K562 (cell line): ENCODE data around the gene SH3TC1. TPM values are rescaled to one million over a fixed set of nuclear protein-coding genes. Genes with fewer than 3 reads are reported as not detected.

Experiments used
- BDP1 ChIP-seq: IDR thresholded peaks from 3 replicates; pipeline ENCODE4 v1.6.1; 2011; ENCODE audit not compliant: insufficient read length, insufficient read depth
- ETS1 ChIP-seq: conservative IDR thresholded peaks from 2 replicates; pipeline ENCODE4 v1.6.1; 2011; ENCODE audit warnings: low read depth, mild to moderate bottlenecking, low read length; ENCODE audit not compliant: control insufficient read depth
- NCOA4 ChIP-seq: fragments of 450-650 bp; IDR thresholded peaks from 2 replicates; pipeline ENCODE4 v1.6.1; 2018; ENCODE audit warnings: mild to moderate bottlenecking; ENCODE audit not compliant: partially characterized antibody
- PTTG1 ChIP-seq: fragments of 450-650 bp; IDR thresholded peaks from 2 replicates; pipeline ENCODE4 v1.6.1; 2016; ENCODE audit warnings: low read depth, mild to moderate bottlenecking, missing genetic modification characterization, missing compliant biosample characterization
- SP2 ChIP-seq: IDR thresholded peaks from 2 replicates; pipeline ENCODE4 v1.6.1; 2011; ENCODE audit warnings: mild to moderate bottlenecking, low read depth, low read length, moderate library complexity; ENCODE audit not compliant: poor library complexity, severe bottlenecking; ENCODE audit errors: extremely low read depth
- SUPT5H ChIP-seq: fragments of 450-650 bp; IDR thresholded peaks from 2 replicates; pipeline ENCODE4 v1.6.1; 2016
- TRIM25 ChIP-seq: fragments of 450-650 bp; IDR thresholded peaks from 2 replicates; pipeline ENCODE4 v1.7.0; 2016; ENCODE audit warnings: borderline replicate concordance
- U2AF2 ChIP-seq: fragments of 200-400 bp; formaldehyde crosslinking; optimal IDR thresholded peaks from 2 replicates; pipeline ENCODE3; 2017; ENCODE audit warnings: low read depth, mild to moderate bottlenecking, low read length
- ZKSCAN1 ChIP-seq: fragments of 150-350 bp; IDR thresholded peaks from 2 replicates; pipeline ENCODE4 v1.6.1; 2016; ENCODE audit warnings: low read depth, low read length
- ZNF146 ChIP-seq: IDR thresholded peaks from one replicate; pipeline ENCODE4 v1.6.1; 2018; ENCODE audit warnings: missing compliant biosample characterization; ENCODE audit not compliant: unreplicated experiment
- ZNF239 ChIP-seq: fragments of 250-450 bp; sonication (Bioruptor Pico); IDR thresholded peaks from 2 replicates; pipeline ENCODE4 v1.4.0; 2020; ENCODE audit warnings: mild to moderate bottlenecking
- polyA plus RNA-seq, 8 experiments: library from polyadenylated mRNA; depleted of rRNA in 4 of 8; stranded (reverse) in 5 of 8; unstranded in 3 of 8; fragments of >200 nt; fragmentation: Nextera tagmentation in 2 of 8; fragmentation: Illumina TruSeq in 1 of 8; extraction: Ambion mirVana in 2 of 8; extraction: Trizol in 1 of 8; gene quantifications; 2 replicates each; pipeline versions ENCODE4 v1.2.1 to v1.2.3, GENCODE V29; 2011 to 2014; ENCODE audit warnings: inconsistent platforms in 1 of 8, missing spikeins in 1 of 8
- total RNA-seq, 7 experiments: library from RNA; depleted of rRNA in 6 of 7; stranded (reverse); fragments of >200 nt in 6 of 7; fragmentation: Illumina TruSeq in 2 of 7; extraction: Trizol in 2 of 7; gene quantifications; 2 replicates each; pipeline versions ENCODE4 v1.2.1 to v1.2.3, GENCODE V29; 2011 to 2021; ENCODE audit warnings: low replicate concordance in 1 of 7

SH3TC1 gene
- total and polyA plus RNA-seq, 9 of the 15 experiments (the other 6 are each of a cell fraction or from before 2014, with no cell fraction given) = 0.04 to 2.1 (median 0.48) TPM; not detected in 1

- TF ChIP-seq ETS1 = no peak
- no peak for TF ChIP-seq SP2
- no peak for TF ChIP-seq ZKSCAN1
- TF ChIP-seq ZNF146 = no peak
- no peak for TF ChIP-seq NCOA4
- TF ChIP-seq PTTG1 (tag) = no peak
- no peak for TF ChIP-seq ZNF239 (CRISPR knock-in tag)
- no peak for TF ChIP-seq TRIM25
- no peak for TF ChIP-seq BDP1
- no peak for TF ChIP-seq U2AF2
- TF ChIP-seq SUPT5H = no peak
- TF ChIP-seq, all 486 proteins: peak for 0
These were observed 27.8 kb upstream of the SH3TC1 start (continued) for GRCh38 chr4:8171266-8171665.
